ENCODE data around the gene DRD2.

The DRD2 gene

DNA sequence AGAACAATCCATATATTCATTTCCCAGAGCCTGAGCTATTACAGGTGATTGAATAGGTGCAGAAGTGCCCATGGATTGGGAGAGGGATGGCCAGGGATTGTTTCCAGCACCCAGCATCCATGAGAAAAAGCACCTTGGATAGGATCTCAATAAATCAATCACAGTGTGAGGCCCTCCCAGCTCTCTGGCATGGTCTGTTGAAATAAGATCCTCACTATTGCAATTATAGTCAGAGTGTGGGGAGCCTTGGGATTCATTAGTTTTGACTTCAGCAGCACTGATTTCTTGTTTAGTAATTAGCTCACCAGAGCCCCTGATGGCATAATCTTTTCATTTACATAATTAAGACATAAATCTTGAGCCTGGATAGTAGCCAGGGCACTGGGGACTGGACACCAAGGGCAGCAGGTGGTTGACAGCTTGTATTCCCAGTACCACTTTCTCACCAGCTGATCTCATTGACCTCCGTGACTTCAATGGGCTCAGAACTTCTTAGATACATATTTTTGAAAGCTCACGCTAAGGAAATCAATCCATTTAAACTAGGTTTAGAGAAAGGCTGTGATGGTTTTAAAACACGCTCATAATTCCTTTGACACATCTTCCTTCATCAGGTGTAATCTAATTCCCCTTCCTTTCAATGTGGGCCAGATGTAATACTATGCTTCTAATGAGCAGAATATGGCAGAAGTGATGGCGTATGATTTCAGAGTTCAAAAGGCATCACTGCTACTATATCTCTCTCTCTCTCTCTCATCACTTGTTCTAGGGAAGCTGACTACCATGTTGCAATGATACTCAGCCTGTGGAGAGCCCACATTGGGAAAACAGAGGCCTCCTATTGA, 22.1 kb upstream of the DRD2 start:
- Histone ChIP-seq H3K9me3 (ENCODE audit: insufficient read depth, low read length) (no peaks in the 10 kb centered on the region), H3K4me3 (ENCODE audit: insufficient read length, low read depth) (no peak overlapping the region), H3K4me1 (ENCODE audit: insufficient read depth, insufficient read length) (no peaks in the 10 kb centered on the region), H3K27me3 (ENCODE audit: insufficient read depth, insufficient read length) (no peaks in the 10 kb centered on the region), H3K36me3 (ENCODE audit: insufficient read depth, insufficient read length, low read length) (no peaks in the 10 kb centered on the region), H3K9ac (ENCODE audit: insufficient read length, low read depth) (no peak overlapping the region)
- no peak for DNase-seq (ENCODE audit: low read depth, low spot score)
- TF ChIP-seq YY1 (IDR thresholded peaks at IDR 0.05; ENCODE audit: insufficient read depth, insufficient read length) (no peak), SUZ12 (IDR thresholded peaks at IDR 0.05; ENCODE audit: extremely low read depth, insufficient read depth, insufficient read length) (no peak), ZNF274 (IDR thresholded peaks at IDR 0.05; ENCODE audit: low read depth, low read length) (no peak)

DNA sequence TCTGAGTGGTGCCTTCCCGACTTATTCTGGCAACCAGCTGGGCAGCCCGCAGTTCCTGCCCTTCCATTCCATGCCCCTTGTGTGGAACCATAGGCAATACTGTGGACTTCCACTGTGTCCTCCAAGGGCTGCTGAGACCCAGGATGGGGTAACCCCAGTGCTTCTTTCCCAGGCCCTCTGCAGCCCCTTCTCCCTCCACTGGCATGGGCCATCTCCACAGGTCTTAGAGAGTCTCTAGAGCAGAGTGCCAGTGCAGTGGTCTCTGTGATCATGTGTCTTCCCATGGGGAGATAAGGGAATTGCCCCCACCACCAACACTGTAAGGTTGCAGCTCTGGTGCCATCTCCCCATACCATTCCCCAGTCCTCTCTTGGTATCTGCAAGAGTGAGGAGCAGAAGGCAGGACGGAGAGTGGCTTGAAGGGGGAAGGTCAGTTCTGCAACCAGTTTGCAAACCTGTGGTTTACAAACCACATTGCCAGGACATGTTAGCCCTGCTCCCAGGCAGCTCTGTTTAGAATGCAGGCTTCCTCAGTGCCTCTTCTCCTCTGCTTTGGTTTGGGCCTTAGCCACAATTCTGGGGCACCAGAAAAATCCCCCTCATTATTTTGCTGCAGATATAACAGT, 20.9 kb upstream of the DRD2 start:
- Histone ChIP-seq H3K27me3 (ENCODE audit: insufficient read depth, insufficient read length) (no peaks in the 10 kb centered on the region), H3K4me1 (ENCODE audit: insufficient read depth, insufficient read length) (no peaks in the 10 kb centered on the region), H3K9me3 (ENCODE audit: insufficient read depth, low read length) (no peaks in the 10 kb centered on the region), H3K4me3 (ENCODE audit: insufficient read length, low read depth) (no peak overlapping the region), H3K9ac (ENCODE audit: insufficient read length, low read depth) (no peak overlapping the region), H3K36me3 (ENCODE audit: insufficient read depth, insufficient read length, low read length) (no peaks in the 10 kb centered on the region)
- no peak for DNase-seq (ENCODE audit: low read depth, low spot score)
- TF ChIP-seq ZNF274 (IDR thresholded peaks at IDR 0.05; ENCODE audit: low read depth, low read length), result no peak

DNA sequence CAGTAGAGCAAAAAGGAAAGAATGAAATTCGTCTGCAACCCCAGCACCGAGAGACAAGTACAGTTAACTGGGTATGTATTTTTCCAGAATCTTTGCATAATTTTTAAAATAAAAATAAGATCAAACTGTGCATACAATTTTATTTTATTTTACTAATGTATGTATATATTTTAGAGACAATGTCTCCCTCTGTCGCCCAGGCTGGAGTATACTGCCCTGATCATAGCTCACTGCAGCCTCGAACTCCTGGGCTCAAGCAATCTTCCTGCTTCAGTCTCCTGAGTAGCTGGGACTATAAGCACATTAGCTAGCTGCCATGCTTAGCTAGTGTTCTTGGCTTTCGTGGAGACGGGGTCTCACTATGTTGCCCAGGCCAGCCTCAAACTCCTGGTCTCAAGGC, 18.8 kb upstream of the DRD2 start:
- TF ChIP-seq ZNF274 (IDR thresholded peaks at IDR 0.05; ENCODE audit: low read depth, low read length), result no peak
- TF ChIP-seq YY1 (IDR thresholded peaks at IDR 0.05; ENCODE audit: insufficient read depth, insufficient read length), result no peak
- no peak for TF ChIP-seq SUZ12 (IDR thresholded peaks at IDR 0.05; ENCODE audit: extremely low read depth, insufficient read depth, insufficient read length)
- no peak for DNase-seq (ENCODE audit: low read depth, low spot score)
- Histone ChIP-seq H3K9me3 (ENCODE audit: insufficient read depth, low read length) (no peaks in the 10 kb centered on the region), H3K4me1 (ENCODE audit: insufficient read depth, insufficient read length) (no peaks in the 10 kb centered on the region), H3K27me3 (ENCODE audit: insufficient read depth, insufficient read length) (no peaks in the 10 kb centered on the region), H3K4me3 (ENCODE audit: insufficient read length, low read depth) (no peak overlapping the region), H3K36me3 (ENCODE audit: insufficient read depth, insufficient read length, low read length) (no peaks in the 10 kb centered on the region), H3K9ac (ENCODE audit: insufficient read length, low read depth) (no peak overlapping the region)

DNA sequence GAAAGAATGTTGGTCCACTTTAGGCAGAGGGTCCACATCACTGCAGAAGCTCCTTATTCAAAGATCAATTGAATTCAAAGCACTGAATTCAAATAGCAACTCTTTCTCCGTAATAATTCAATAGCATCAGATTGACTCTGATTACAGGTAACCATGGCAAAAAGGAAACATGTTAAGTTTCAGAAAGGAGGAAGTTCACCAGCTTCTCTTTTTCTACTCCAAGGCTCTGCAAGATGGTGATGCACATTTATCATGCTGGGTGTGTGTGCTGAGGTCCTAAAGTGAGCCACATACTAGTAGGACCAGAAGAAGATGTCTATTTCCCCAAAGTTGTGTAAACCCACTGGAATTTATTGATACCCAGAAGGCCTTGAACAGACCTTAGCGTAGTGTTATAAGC, 18.0 kb upstream of the DRD2 start:
- no peak for DNase-seq (ENCODE audit: low read depth, low spot score)
- Histone ChIP-seq H3K27me3 (ENCODE audit: insufficient read depth, insufficient read length) (no peaks in the 10 kb centered on the region), H3K36me3 (ENCODE audit: insufficient read depth, insufficient read length, low read length) (no peaks in the 10 kb centered on the region)

DNA sequence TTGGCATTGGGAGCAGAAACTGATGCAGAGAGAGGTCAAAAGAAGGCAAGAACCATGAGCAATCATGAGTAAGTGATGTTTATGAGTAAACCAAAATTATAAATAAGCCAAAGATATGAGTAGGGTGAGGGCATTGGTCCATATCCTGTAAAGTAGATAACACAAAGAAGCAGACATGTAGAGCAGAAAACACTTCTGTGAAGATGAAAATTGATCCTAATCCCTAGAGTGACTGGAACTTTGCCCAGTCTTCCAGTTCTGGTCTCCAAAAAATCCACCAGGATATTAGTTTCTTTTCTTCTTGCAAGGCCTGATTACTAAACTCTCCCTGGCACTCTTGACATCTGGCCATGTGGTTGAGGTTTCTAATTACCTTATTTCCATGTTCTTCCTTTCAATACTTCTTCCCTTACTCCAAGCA, 13.7 kb upstream of the DRD2 start:
- no peak overlapping the region for H3K4me3 ChIP-seq (ENCODE audit: insufficient read length, low read depth)
- TF ChIP-seq SUZ12 (IDR thresholded peaks at IDR 0.05; ENCODE audit: extremely low read depth, insufficient read depth, insufficient read length) (no peak), YY1 (IDR thresholded peaks at IDR 0.05; ENCODE audit: insufficient read depth, insufficient read length) (no peak), ZNF274 (IDR thresholded peaks at IDR 0.05; ENCODE audit: low read depth, low read length) (no peak)
- H3K27me3 ChIP-seq (ENCODE audit: insufficient read depth, insufficient read length), result no peaks in the 10 kb centered on the region
- H3K36me3 ChIP-seq (ENCODE audit: insufficient read depth, insufficient read length, low read length), result no peaks in the 10 kb centered on the region
- no peak for DNase-seq (ENCODE audit: low read depth, low spot score)
- H3K9me3 ChIP-seq (ENCODE audit: insufficient read depth, low read length), result no peaks in the 10 kb centered on the region
- H3K9ac ChIP-seq (ENCODE audit: insufficient read length, low read depth), result no peak overlapping the region
- no peaks in the 10 kb centered on the region for H3K4me1 ChIP-seq (ENCODE audit: insufficient read depth, insufficient read length)

More for the DNA sequence above, 18.0 kb upstream of the DRD2 start:
- Histone ChIP-seq H3K9ac (ENCODE audit: insufficient read length, low read depth) (no peak overlapping the region), H3K4me1 (ENCODE audit: insufficient read depth, insufficient read length) (no peaks in the 10 kb centered on the region), H3K9me3 (ENCODE audit: insufficient read depth, low read length) (no peaks in the 10 kb centered on the region), H3K4me3 (ENCODE audit: insufficient read length, low read depth) (no peak overlapping the region)
- TF ChIP-seq SUZ12 (IDR thresholded peaks at IDR 0.05; ENCODE audit: extremely low read depth, insufficient read depth, insufficient read length) (no peak), YY1 (IDR thresholded peaks at IDR 0.05; ENCODE audit: insufficient read depth, insufficient read length) (no peak), ZNF274 (IDR thresholded peaks at IDR 0.05; ENCODE audit: low read depth, low read length) (no peak)

DNA sequence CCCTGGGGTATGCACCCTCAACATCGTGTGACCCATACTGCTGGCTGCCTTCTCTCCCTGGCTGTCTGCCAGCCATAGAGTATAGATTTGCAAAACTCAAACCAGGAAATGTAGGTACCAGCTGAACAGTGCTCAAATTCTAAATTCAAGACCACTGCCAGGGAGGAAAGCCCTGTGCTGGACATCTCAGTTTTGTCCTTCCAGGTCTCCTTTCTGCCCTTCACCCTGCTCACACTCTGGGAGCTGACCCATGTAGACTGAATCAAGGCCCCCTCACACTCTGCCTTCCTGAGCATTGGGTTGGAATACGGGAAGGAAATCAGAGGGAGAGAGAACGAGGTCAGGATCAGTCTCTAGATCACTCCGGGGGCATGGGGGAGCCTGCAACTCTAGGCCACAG, 12.4 kb upstream of the DRD2 start:
- no peak for TF ChIP-seq ZNF274 (IDR thresholded peaks at IDR 0.05; ENCODE audit: low read depth, low read length)
- no peak for TF ChIP-seq SUZ12 (IDR thresholded peaks at IDR 0.05; ENCODE audit: extremely low read depth, insufficient read depth, insufficient read length)
- TF ChIP-seq YY1 (IDR thresholded peaks at IDR 0.05; ENCODE audit: insufficient read depth, insufficient read length), result no peak
- H3K4me3 ChIP-seq (ENCODE audit: insufficient read length, low read depth), result no peak overlapping the region
- H3K4me1 ChIP-seq (ENCODE audit: insufficient read depth, insufficient read length), result no peaks in the 10 kb centered on the region
- no peak for DNase-seq (ENCODE audit: low read depth, low spot score)
- no peak overlapping the region for H3K9ac ChIP-seq (ENCODE audit: insufficient read length, low read depth)
- H3K36me3 ChIP-seq (ENCODE audit: insufficient read depth, insufficient read length, low read length), result no peaks in the 10 kb centered on the region
- no peaks in the 10 kb centered on the region for H3K27me3 ChIP-seq (ENCODE audit: insufficient read depth, insufficient read length)
- no peaks in the 10 kb centered on the region for H3K9me3 ChIP-seq (ENCODE audit: insufficient read depth, low read length)

DNA sequence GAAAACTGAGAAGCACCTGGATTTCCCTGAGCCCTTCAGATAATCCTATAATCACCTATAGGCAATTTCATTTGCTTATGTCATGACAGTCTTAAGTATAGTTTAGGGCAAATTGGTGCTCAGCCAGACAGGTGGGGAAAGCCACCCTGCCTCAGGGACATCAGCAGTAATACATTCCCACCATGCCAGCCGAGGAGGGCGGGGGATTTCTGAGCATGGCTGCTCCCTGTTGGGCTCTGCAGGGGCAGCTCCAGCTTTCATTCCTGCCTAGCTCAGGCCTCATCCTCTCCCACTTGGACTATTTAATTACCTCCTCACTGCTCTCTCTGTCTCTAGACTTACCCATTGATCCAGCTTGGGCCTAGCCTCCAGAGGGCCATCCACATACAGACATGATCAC, 9.0 kb upstream of the DRD2 start:
- Histone ChIP-seq H3K9me3 (ENCODE audit: insufficient read depth, low read length) (no peaks in the 10 kb centered on the region), H3K4me3 (ENCODE audit: insufficient read length, low read depth) (no peak overlapping the region), H3K36me3 (ENCODE audit: insufficient read depth, insufficient read length, low read length) (no peaks in the 10 kb centered on the region), H3K27me3 (ENCODE audit: insufficient read depth, insufficient read length) (no peaks in the 10 kb centered on the region), H3K9ac (ENCODE audit: insufficient read length, low read depth) (no peak overlapping the region), H3K4me1 (ENCODE audit: insufficient read depth, insufficient read length) (no peaks in the 10 kb centered on the region)
- no peak for DNase-seq (ENCODE audit: low read depth, low spot score)
- TF ChIP-seq YY1 (IDR thresholded peaks at IDR 0.05; ENCODE audit: insufficient read depth, insufficient read length) (no peak), ZNF274 (IDR thresholded peaks at IDR 0.05; ENCODE audit: low read depth, low read length) (no peak), SUZ12 (IDR thresholded peaks at IDR 0.05; ENCODE audit: extremely low read depth, insufficient read depth, insufficient read length) (no peak)
